ENCODE data around the gene DIS3.

- TF ChIP-seq CTCF (IDR thresholded peaks at IDR 0.05) (no peak), POLR2A (IDR thresholded peaks at IDR 0.05) (no peak)
Observed at GRCh38 chr13:72823081-72823480, 41.4 kb upstream of the DIS3 start.
